ENCODE data around the gene RNF157. TPM values are rescaled to one million over a fixed set of nuclear protein-coding genes. Genes with fewer than 3 reads are reported as not detected.

Gene RNF157
- total and polyA plus RNA-seq, 2 of the 13 experiments (the other 11 are each of a cell fraction or from before 2014, with no cell fraction given), result 0.44 to 1.5 TPM

DNA sequence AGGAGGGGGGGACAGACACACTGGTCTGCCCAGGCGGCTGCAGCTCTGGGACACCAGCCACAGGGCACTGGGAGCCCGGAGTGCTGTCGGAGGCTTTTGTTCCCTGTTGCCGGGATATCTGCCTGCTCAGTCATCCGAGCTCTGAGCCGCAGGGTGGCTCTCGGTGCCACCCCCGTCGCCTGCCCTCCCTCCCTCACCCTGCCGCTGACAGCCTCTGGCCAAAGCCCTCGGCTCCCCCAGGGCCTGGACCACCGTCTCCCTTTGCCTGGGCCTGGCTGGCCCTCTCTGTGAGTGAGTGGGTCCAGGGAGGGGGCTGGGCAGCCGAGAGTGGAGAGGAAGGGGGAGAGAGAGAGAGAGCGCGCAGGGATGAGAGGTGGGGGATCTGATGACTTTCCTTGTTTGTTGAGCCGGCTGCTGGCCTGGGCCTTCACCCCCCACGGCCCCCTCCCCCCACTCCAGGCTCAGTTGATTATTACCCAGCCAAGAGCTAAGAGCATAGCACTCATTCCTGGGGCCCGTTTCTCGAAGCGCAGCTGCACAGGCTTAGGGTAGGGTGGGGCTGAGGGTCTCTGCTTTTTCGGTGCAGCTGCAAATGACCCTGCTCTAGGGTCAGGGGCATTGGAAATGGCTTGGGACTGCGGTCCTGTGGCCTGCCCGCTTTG is 101.9 kb downstream of the RNF157 start (continued):
- no peak for TF ChIP-seq GLMP (CRISPR knock-in tag; IDR thresholded peaks at IDR 0.05; ENCODE audit: borderline replicate concordance)
- TF ChIP-seq REST (IDR thresholded peaks at IDR 0.05; ENCODE audit: borderline replicate concordance in 1 of 2, low read depth in 1 of 2, low read length in 2 of 2), result 0 out of 4 replicates have a peak, but pooled peaks of 1 of the 2 experiments have one; percentile 27
- TF ChIP-seq GABPB1 (CRISPR knock-in tag; IDR thresholded peaks at IDR 0.05), result peak; percentile 63; the same call in 1 of the 2 replicates
- TF ChIP-seq, protein P1, sequence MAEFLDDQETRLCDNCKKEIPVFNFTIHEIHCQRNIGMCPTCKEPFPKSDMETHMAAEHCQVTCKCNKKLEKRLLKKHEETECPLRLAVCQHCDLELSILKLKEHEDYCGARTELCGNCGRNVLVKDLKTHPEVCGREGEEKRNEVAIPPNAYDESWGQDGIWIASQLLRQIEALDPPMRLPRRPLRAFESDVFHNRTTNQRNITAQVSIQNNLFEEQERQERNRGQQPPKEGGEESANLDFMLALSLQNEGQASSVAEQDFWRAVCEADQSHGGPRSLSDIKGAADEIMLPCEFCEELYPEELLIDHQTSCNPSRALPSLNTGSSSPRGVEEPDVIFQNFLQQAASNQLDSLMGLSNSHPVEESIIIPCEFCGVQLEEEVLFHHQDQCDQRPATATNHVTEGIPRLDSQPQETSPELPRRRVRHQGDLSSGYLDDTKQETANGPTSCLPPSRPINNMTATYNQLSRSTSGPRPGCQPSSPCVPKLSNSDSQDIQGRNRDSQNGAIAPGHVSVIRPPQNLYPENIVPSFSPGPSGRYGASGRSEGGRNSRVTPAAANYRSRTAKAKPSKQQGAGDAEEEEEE (CRISPR knock-in tag; IDR thresholded peaks at IDR 0.05; ENCODE audit: borderline replicate concordance), result no peak
- TF ChIP-seq ATF6 (CRISPR knock-in tag; conservative IDR thresholded peaks at IDR 0.05), result no peak
- no peak for TF ChIP-seq ZNF260 (CRISPR knock-in tag; IDR thresholded peaks at IDR 0.05; ENCODE audit: borderline replicate concordance, low read depth)
- TF ChIP-seq DNMT1 (CRISPR knock-in tag; IDR thresholded peaks at IDR 0.05), result no peak
- TF ChIP-seq SOX6 (IDR thresholded peaks at IDR 0.05), result no peak
- TF ChIP-seq SOX6 (CRISPR knock-in tag; IDR thresholded peaks at IDR 0.05), result peak; percentile 87
- peak; percentile 96 for TF ChIP-seq PHF21A (CRISPR knock-in tag; IDR thresholded peaks at IDR 0.05)
- no peak; the same call in none of the 2 replicates for TF ChIP-seq RAD21 (CRISPR knock-in tag; IDR thresholded peaks at IDR 0.05)
- peak; percentile 91 for TF ChIP-seq ZNF792 (CRISPR knock-in tag; IDR thresholded peaks at IDR 0.05)
- no peak for TF ChIP-seq HNRNPUL1 (IDR thresholded peaks at IDR 0.05; ENCODE audit: low read depth, low read length)
